ENCODE results near the gene TRIP13.
"Not testable (repeated sequence)": the region's sequence is repeated elsewhere in the genome, so short reads cannot be mapped to it uniquely, and the experiment has no call there.

The TRIP13 gene

DNA sequence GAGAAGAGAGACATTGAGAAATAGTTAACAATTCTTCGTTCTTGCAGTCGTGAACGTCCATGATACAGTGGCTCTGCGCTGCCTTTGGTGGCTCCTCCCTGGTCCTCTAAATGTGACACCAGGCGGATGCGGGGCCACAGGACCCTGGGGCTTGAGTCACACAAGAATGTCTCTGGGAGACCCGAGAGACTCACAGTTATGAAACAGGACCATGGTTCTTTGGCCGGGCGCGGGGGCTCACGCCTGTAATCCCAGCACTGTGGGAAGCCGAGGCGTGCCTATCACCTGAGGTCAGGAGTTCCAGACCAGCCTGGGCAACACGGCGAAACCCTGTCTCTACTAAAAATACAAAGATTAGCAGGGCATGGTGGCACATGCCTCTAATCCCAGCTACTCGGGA, 41.1 kb upstream of the TRIP13 start:
- FAIRE-seq (no peak), DNase-seq (ENCODE audit: insufficient read length, low spot score) (no peak)
- TF ChIP-seq POLR2A (IDR thresholded peaks at IDR 0.05; ENCODE audit: low read depth, low read length), result no peak

DNA sequence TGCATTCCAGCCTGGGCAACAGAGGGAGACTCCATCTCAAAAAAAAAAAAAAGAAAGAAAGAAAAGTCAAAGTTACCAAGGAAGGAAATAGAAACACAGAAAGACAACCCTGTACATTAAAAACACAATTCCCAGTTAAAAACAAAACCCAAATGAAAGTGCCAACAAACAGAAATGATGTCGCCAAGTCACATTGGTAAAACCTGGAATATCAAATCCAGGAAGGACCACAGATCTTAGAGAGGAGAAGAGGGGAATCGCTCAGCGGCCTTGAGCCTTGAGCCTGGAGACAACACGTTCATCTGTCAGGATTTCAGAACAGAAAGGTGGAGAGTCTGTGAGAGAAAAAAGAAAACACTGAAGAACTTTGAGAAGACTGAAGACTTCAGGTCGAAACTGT, 40.7 kb upstream of the TRIP13 start:
- TF ChIP-seq POLR2A (IDR thresholded peaks at IDR 0.05; ENCODE audit: low read depth, low read length), result no peak
- DNase-seq (ENCODE audit: insufficient read length, low spot score), result no peak
- no peak for FAIRE-seq

DNA sequence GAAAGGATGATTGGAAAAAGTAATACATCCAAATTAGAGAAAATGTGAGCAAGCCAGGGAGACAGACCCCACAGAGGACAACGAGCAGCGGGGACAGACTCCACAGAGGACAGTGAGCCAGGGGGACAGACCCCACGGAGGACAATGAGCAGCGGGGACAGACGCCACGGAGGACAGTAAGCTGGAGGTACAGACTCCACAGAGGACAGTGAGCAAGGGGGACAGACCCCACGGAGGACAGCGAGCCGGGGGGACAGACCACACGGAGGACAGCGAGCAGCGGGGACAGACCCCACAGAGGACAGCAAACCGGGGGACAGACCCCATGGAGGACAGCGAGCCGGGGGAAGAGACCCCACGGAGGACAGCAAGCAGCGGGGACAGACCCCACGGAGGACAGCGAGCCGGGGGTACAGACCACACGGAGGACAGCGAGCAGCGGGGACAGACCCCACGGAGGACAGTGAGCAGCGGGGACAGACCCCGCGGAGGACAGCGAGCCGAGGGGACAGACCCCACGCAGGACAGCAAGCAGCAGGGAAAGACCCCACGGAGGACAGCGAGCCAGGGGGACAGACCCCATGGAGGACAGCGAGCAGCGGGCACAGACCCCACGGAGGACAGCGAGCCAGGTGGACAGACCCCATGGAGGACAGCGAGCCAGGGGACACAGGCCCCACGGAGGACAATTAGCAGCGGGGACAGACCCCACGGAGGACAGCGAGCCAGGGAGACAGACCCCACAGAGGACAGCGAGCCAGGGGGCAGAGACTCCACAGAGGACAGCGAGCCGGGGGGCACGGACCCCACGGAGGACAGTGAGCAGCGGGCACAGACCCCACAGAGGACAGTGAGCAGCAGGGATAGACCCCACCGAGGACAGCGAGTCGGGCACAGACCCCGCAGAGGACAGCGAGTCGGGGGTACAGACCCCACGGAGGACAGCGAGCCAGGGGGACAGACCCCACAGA, 40.0 kb upstream of the TRIP13 start:
- TF ChIP-seq POLR2A (IDR thresholded peaks at IDR 0.05; ENCODE audit: low read depth, low read length), result no peak

DNA sequence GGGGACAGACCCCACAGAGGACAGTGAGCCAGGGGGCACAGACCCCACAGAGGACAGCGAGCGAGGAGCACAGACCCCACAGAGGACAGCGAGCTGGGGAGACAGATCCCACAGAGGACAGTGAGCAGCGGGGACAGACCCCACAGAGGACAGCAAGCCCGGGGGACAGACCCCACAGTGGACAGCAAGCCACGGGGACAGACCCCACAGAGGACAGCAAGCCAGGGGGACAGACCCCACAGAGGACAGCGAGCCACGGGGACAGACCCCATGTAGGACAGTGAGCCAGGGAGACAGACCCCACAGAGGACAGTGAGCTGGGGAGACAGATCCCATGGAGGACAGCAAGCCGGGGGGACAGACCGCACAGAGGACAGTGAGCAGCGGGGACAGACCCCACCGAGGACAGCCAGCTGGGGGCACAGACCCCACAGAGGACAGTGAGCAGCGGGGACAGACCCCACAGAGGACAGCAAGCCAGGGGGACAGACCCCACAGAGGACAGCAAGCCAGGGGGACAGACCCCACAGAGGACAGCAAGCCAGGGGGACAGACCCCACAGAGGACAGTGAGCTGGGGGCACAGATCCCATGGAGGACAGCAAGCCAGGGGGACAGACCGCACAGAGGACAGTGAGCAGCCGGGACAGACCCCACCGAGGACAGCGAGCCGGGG, 39.1 kb upstream of the TRIP13 start:
- not testable (repeated sequence) for FAIRE-seq

More for the DNA sequence above, 40.0 kb upstream of the TRIP13 start:
- no peak for DNase-seq (ENCODE audit: insufficient read length, low spot score)
- no peak for FAIRE-seq

DNA sequence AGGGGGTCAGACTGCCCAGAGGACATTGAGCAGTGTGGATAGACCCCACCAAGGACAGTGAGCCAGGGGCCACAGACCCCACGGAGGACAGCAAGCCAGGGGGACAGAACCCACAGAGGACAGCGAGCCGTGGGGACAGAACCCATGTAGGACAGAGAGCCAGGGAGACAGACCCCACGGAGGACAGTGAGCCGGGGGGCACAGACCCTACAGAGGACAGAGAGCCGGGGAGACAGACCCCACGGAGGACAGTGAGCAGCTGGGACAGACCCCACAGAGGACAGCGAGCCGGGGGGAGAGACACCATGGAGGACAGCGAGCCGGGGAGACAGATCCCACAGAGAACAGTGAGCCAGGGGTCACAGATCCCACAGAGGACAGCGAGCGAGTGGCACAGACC, 38.5 kb upstream of the TRIP13 start:
- TF ChIP-seq POLR2A (IDR thresholded peaks at IDR 0.05; ENCODE audit: low read depth, low read length), result no peak
- DNase-seq (ENCODE audit: insufficient read length, low spot score) (no peak), FAIRE-seq (no peak)

More for the DNA sequence above, 39.1 kb upstream of the TRIP13 start:
- DNase-seq (ENCODE audit: insufficient read length, low spot score), result not testable (repeated sequence)

DNA sequence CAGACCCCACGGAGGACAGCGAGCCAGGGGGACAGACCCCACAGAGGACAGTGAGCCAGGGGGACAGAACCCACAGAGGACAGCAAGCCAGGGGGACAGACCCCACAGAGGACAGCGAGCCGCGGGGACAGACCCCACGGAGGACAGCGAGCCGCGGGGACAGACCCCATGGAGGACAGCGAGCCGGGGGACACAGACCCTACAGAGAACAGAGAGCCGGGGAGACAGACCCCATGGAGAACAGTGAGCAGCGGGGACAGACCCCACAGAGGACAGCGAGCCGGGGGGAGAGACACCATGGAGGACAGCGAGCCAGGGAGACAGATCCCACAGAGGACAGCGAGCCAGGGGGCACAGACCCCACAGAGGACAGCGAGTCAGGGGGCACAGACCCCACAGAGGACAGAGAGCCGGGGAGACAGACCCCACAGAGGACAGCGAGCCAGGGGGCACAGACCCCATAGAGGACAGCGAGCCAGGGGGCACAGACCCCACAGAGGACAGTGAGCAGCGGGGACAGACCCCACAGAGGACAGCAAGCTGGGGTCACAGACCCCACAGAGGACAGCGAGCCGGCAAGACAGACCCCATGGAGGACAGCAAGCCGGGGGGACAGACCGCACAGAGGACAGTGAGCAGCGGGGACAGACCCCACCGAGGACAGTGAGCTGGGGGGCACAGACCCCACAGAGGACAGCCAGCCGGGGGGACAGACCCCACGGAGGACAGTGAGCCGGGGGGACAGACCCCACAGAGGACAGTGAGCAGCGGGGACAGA, 37.5 kb upstream of the TRIP13 start:
- no peak for TF ChIP-seq POLR2A (IDR thresholded peaks at IDR 0.05; ENCODE audit: low read depth, low read length)
- FAIRE-seq (no peak), DNase-seq (ENCODE audit: insufficient read length, low spot score) (no peak)

DNA sequence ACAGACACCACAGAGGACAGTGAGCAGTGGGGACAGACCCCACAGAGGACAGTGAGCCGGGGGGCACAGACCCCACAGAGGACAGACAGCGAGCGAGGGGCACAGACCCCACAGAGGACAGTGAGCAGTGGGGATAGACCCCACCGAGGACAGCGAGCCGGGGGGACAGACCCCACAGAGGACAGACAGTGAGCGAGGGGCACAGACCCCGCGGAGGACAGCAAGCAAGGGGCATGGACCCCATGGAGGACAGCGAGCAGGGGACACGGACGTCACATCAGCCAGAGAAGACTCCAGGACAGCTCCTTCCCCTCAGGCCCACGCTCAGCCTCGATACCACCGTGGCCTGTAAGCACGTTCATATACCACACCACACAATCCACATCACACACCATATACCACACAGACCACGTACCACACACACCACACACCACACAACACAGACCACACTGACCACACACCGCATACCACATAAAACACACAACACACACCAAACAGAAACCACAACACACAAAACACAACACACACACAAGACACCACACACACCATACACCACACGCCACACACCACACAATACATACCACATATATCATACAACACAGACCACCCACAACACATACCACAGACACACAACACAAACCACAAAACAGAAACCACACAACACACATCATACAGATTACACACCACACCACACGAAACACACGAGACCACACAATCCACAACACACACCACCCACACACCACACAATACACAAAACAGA, 36.7 kb upstream of the TRIP13 start:
- DNase-seq (ENCODE audit: insufficient read length, low spot score) (no peak), FAIRE-seq (no peak)
- TF ChIP-seq POLR2A (IDR thresholded peaks at IDR 0.05; ENCODE audit: low read depth, low read length), result no peak

DNA sequence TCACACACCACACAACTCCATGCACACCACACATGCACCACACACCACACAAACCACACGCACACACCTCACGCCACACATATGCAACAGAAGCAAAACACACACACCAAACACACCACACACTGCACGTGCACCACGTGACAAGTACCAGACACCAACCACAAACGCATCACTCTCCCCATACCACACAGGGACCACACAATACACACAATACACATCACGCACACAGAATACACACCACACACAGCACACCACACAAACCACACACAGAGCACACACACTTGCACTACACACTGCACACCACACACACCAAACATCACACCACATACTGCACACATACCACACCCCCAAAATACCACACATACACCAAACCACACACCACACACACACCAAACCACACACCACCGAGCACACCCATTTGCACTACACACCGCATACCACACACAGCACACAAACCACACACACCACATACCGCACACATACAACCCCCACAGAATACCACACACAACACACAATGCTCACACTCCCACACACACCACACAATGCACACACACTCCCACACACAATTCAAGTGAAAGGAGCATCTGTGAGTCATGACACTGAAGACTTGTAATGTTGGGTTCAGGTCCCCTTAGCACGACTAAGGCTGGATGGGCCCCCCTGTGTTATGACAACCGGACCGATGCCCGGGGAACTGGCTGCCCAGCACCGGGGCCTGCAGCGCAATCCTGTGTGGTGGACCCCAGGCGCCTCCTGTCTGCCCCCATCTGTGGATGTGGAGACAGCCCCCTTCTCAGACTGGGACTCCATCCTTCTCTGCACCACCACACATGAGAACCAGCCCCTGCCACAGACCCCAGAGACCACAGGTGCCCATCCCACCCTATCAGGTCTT, 35.9 kb upstream of the TRIP13 start:
- no peak for TF ChIP-seq POLR2A (IDR thresholded peaks at IDR 0.05; ENCODE audit: low read depth, low read length)
- FAIRE-seq, result no peak
- no peak for DNase-seq (ENCODE audit: insufficient read length, low spot score)

DNA sequence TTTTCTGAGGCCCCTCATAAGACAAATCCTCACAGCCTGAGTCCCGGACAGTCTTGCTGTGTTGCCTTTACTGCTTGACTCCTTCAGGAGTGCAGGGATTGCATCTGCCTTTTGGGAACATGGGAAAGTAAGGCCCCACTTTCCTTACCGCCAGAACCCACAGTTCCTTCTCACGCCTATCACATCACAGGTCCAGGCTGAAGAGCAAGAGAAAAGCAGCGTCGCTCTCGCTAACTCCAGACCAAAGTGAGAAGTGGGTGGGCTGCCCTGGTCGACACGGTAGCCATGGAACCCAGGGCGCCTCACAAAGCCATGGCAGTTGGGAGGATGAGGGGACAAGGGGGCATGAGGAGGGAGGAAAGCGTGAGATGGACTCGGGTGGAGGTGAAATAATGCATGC, 34.0 kb upstream of the TRIP13 start:
- FAIRE-seq (no peak), DNase-seq (ENCODE audit: insufficient read length, low spot score) (no peak)
- no peak for TF ChIP-seq POLR2A (IDR thresholded peaks at IDR 0.05; ENCODE audit: low read depth, low read length)

DNA sequence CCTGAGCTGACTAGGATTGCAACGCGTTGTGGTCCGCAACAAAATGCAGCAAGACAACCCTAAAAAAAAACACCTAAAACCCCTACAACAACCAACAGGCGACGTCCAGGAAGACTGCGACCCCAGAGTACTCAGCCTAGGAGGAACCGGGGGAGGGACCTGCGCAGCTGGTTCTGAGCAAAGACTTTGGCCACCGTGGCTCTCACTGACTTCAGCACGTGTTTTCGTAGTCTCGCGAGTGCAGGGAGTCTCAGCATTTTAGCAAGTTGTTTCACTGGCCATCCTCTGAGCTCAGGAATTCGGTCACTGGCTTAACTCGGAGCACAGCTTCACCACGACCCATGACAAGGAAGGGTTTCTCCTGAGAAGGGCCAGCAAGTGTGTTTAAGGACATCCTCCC, 33.3 kb upstream of the TRIP13 start:
- FAIRE-seq (no peak), DNase-seq (ENCODE audit: insufficient read length, low spot score) (no peak)
- no peak for TF ChIP-seq POLR2A (IDR thresholded peaks at IDR 0.05; ENCODE audit: low read depth, low read length)

DNA sequence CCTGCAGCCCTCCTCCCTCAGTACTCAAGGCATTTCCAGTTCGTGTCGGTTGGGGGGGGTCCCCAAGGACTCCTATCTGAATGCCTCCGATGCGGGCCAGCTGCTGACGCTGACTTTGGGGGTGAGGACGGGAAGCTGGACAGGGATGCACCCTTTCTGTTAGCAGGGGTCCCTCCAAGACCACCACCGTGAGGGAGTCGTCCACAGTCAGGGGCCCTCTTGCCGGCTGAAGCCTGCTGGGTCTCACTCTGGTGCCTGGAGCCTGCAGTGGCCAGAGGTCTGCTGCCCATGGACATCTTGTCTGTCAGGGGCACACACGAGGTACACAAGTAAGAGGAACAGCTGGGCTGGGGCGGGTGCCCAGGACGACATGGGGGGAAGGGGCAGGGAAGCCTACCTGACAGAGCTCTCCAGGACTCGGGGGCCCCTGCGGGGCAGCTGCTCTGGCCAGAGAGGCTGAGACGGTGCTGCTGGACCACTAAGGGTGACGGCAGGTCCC, 32.8 kb upstream of the TRIP13 start:
- DNase-seq (ENCODE audit: insufficient read length, low spot score) (no peak), FAIRE-seq (no peak)
- TF ChIP-seq POLR2A (IDR thresholded peaks at IDR 0.05; ENCODE audit: low read depth, low read length), result no peak

DNA sequence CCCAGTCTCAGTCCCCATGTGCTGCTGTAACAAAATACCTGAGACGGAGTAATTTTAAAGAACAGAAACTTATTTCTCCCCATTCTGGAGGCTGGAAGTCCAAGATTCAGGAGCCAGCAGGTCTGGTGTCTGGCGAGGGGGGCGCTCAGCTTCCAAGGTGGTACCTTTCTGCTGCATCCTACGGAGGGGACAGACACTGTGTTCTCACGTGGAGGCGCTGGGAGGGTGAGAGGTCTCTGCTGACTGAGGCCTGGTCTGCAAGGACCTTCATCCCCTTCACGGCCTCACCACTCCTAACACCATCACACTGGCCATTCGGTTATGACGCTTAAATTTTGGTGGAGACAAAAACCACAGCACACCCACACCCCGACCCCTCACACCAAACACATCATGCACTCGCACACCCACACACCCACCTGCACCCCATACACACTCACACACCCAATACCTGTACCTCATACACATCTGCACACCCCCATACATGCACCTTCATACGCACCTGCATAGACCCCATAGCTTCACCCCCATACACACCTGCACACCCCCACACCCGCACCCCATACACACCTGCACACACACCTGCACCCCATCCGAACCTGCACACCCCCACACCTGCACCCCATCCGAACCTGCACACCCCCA, 32.1 kb upstream of the TRIP13 start:
- FAIRE-seq (no peak), DNase-seq (ENCODE audit: insufficient read length, low spot score) (no peak)
- TF ChIP-seq POLR2A (IDR thresholded peaks at IDR 0.05; ENCODE audit: low read depth, low read length), result no peak
